Activated CD4-positive, alpha-beta T cell treated with anti-CD3 and anti-CD28 coated beads for 36 hours (primary cell): Measurements from ENCODE around the gene OGG1. TPM values are rescaled to one million over a fixed set of nuclear protein-coding genes. Genes with fewer than 3 reads are reported as not detected.

Experiments used
- ATAC-seq: fragments of 200-7000 bp; cut with Tn5 transposase; one replicate; pipeline ENCODE4 v1.10.0; 2021; ENCODE audit warnings: mild to moderate bottlenecking, moderate library complexity
- CTCF ChIA-PET: fragments of 350-600 bp; sonication (Branson Sonifier 250); formaldehyde crosslinking; loops from one replicate; lab custom pipeline; 2021; ENCODE audit warnings: antibody characterized with exemption; lab: Charles Lee
- POLR2A ChIA-PET: fragments of 350-600 bp; sonication (Branson Sonifier 250); formaldehyde crosslinking; loops from one replicate; lab custom pipeline; 2021; ENCODE audit warnings: antibody characterized with exemption, inconsistent platforms; lab: Charles Lee
- DNase-seq: peaks from one replicate; pipeline ENCODE4 v3.0.0-alpha.2; 2020
- H3K27ac Mint-ChIP-seq: one replicate; pipeline ENCODE4 v1.8.0; 2021; ENCODE audit warnings: mixed read lengths
- H3K27me3 Mint-ChIP-seq: one replicate; pipeline ENCODE4 v1.8.0; 2021; ENCODE audit warnings: mixed read lengths
- H3K36me3 Mint-ChIP-seq: one replicate; pipeline ENCODE4 v1.8.0; 2021; ENCODE audit warnings: low read depth, mixed read lengths
- H3K4me1 Mint-ChIP-seq: one replicate; pipeline ENCODE4 v1.8.0; 2021; ENCODE audit warnings: mixed read lengths
- H3K4me3 Mint-ChIP-seq: one replicate; pipeline ENCODE4 v1.8.0; 2021; ENCODE audit warnings: mild to moderate bottlenecking, moderate library complexity, mixed read lengths
- H3K9me3 Mint-ChIP-seq: one replicate; pipeline ENCODE4 v1.8.0; 2021; ENCODE audit warnings: low read depth, mixed read lengths
- intact Hi-C, 2 experiments: fragments of 100-400 bp; cut with DNase I in 1 of 2; cut with micrococcal nuclease in 1 of 2; formaldehyde crosslinking; loops; one replicate each; pipeline versions ENCODE4 v1.14.2 to v1.15.1; 2022 to 2024; cut with DNase I, micrococcal nuclease
- total RNA-seq, 2 experiments: library from RNA; stranded (reverse); gene quantifications; one replicate each; pipeline ENCODE4 v1.2.3, GENCODE V29; 2021

OGG1 gene
- total RNA-seq, 2 experiments from 2014 or later = 36.4 to 61.6 TPM

DNA sequence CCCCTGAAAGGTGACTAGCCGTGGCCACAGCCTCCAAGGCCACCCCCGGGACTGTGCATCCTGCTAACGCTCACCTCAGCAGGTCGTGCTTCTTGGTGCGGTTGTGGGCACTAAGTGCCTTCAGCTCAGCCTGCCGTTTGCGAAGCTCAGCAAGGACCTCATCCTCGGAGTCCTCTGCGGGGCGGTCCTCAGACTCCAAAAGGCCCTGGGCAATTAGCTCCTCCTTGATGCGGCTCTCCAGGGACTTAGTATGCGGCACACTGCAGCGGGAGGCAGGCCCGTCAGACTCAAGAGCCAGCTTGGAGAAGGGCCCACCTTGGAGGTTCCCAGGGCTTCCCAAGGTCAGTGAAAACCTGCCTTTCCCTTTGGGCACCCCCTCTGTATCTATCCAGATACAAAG is 34.2 kb downstream of the OGG1 start:
- ATAC-seq (no peak), DNase-seq (no peak)
- no peak overlapping the region for H3K4me3 Mint-ChIP-seq
- no peaks in the 10 kb centered on the region for H3K9me3 Mint-ChIP-seq
- POLR2A ChIA-PET = no interaction called here
- H3K27ac Mint-ChIP-seq = no peak overlapping the region
- H3K36me3 Mint-ChIP-seq = peaks cover 69% of the 10 kb centered on the region
- CTCF ChIA-PET = interaction anchor here (0.8 kb wide), 1 partner anchor 44 kb away, joined by 4 read pairs; no protein-coding TSS in a partner anchor
- no peaks in the 10 kb centered on the region for H3K27me3 Mint-ChIP-seq
- intact Hi-C loops = no loop called here
- H3K4me1 Mint-ChIP-seq = peaks cover 59% of the 10 kb centered on the region

- H3K4me3 Mint-ChIP-seq = no peak overlapping the region
- ATAC-seq (no peak), DNase-seq (no peak)
- ChIA-PET POLR2A (no interaction called here), CTCF (no interaction called here)
- peaks cover 71% of the 10 kb centered on the region for H3K36me3 Mint-ChIP-seq
- intact Hi-C loops = no loop called here
- H3K27ac Mint-ChIP-seq = no peak overlapping the region
- no peaks in the 10 kb centered on the region for H3K9me3 Mint-ChIP-seq
- peaks cover 59% of the 10 kb centered on the region for H3K4me1 Mint-ChIP-seq
- no peaks in the 10 kb centered on the region for H3K27me3 Mint-ChIP-seq
Measured at GRCh38 chr3:9784965-9785364, 35.2 kb downstream of the OGG1 start.

DNA sequence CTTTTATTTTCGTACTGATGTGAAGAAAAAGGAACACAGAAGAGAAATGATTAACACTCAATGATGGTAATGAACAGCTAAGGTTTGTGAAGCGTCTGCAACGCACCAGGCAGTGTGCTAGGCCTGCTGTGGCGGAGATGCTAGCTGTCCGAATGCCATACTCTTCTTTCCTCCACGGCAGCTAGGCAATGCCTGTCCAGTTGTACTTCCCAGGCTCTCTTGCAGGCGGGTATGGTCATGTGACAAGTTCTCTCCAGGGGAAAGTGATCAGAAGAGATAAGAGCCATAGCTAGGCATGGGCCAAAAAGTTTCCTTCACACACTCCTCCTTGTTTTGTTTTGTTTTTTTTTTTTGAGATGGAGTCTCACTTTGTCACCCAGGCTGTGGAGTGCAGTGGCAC is 35.9 kb downstream of the OGG1 start:
- Mint-ChIP-seq H3K27me3 (no peaks in the 10 kb centered on the region), H3K4me3 (no peak overlapping the region), H3K36me3 (peaks cover 73% of the 10 kb centered on the region), H3K4me1 (peaks cover 59% of the 10 kb centered on the region), H3K27ac (no peak overlapping the region), H3K9me3 (no peaks in the 10 kb centered on the region)
- ChIA-PET POLR2A (no interaction called here), CTCF (no interaction called here)
- ATAC-seq = no peak
- DNase-seq = no peak
- intact Hi-C loops = no loop called here

DNA sequence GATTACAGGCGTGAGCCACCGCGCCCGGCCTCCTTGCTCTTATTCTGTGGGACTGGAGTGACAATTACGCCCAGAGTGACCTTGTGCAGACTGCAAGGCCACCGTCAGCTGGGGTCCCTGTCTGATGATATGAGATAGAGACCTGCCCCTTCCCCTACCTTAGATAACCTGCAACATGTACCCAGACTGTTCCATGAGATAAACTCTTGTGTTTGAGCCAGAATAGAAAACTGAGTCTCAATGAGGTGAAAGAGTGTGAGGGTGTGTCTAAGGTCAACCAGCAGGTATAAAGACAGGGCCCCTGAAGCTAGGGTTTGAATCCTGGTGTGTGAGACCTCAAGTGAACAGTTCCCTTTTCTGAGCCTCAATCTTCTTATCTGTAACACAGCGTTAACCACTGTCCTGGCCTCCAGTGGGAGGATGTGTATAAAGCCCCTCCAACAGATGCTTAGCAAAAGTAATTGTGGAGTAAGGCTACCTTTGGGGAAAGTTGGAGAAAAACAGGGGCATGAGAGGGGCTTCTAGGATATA is 36.5 kb downstream of the OGG1 start:
- no peak for ATAC-seq
- H3K4me1 Mint-ChIP-seq = peaks cover 61% of the 10 kb centered on the region
- H3K36me3 Mint-ChIP-seq = peaks cover 75% of the 10 kb centered on the region
- peak overlapping the region; percentile 96 for H3K27ac Mint-ChIP-seq
- no peaks in the 10 kb centered on the region for H3K27me3 Mint-ChIP-seq
- ChIA-PET CTCF (no interaction called here), POLR2A (no interaction called here)
- intact Hi-C loops = no loop called here
- H3K9me3 Mint-ChIP-seq = no peaks in the 10 kb centered on the region
- DNase-seq = no peak
- H3K4me3 Mint-ChIP-seq = no peak overlapping the region

GRCh38 chr3:9786825-9787669 is 37.3 kb downstream of the OGG1 start:
- POLR2A ChIA-PET = interaction anchor here (0.8 to 1.0 kb wide), 2 partner anchors 9 to 18 kb away, joined by 4 read pairs; no protein-coding TSS in a partner anchor
- Mint-ChIP-seq H3K36me3 (peaks cover 75% of the 10 kb centered on the region), H3K4me3 (peak overlapping the region; percentile 41), H3K4me1 (peaks cover 63% of the 10 kb centered on the region), H3K9me3 (no peaks in the 10 kb centered on the region), H3K27ac (peak overlapping the region; percentile 96), H3K27me3 (no peaks in the 10 kb centered on the region)
- CTCF ChIA-PET = interaction anchor here (1.2 kb wide), 1 partner anchor 9 kb away, joined by 9 read pairs; no protein-coding TSS in a partner anchor
- ATAC-seq (peak; percentile 3), DNase-seq (peak; percentile 46)
- intact Hi-C loops = loop anchor here (1.0 kb wide), 1 partner anchor 9 kb away; no protein-coding TSS in a partner anchor

DNA sequence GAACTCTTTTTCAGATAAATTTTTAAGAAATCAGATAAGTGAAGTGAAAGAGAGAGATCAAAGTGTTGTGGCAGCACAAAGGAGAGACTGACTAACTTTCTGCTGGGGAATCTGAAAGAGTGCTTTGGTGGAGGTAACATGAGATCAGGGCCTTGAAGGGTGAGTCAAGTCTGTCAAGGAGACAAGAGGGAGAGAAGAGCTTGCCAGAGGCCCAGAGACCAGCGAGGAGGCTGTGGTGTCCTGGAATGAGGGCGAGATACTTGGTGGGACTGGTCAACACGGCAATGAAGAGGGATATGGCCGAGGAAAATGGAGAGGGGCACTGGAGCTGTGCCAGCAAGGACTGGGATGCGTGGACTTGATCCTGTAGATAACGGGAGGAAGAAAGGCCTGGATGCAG is 38.0 kb downstream of the OGG1 start:
- no peaks in the 10 kb centered on the region for H3K27me3 Mint-ChIP-seq
- ChIA-PET POLR2A (interaction anchor here (0.8 to 1.0 kb wide), 2 partner anchors 10 to 18 kb away, joined by 4 read pairs; no protein-coding TSS in a partner anchor), CTCF (interaction anchor here (1.2 kb wide), 1 partner anchor 10 kb away, joined by 9 read pairs; no protein-coding TSS in a partner anchor)
- ATAC-seq (peak; percentile 75), DNase-seq (peak; percentile 64)
- H3K36me3 Mint-ChIP-seq = peaks cover 70% of the 10 kb centered on the region
- no peaks in the 10 kb centered on the region for H3K9me3 Mint-ChIP-seq
- peak overlapping the region; percentile 96 for H3K27ac Mint-ChIP-seq
- peak overlapping the region; percentile 41 for H3K4me3 Mint-ChIP-seq
- intact Hi-C loops = loop anchor here (1.0 kb wide), 1 partner anchor 9 kb away; no protein-coding TSS in a partner anchor
- peaks cover 58% of the 10 kb centered on the region for H3K4me1 Mint-ChIP-seq

GRCh38 chr3:9791127-9791526 is 41.4 kb downstream of the OGG1 start:
- POLR2A ChIA-PET = interaction anchor here (1.0 kb wide), 2 partner anchors 13 kb away, joined by 3 to 4 read pairs; no protein-coding TSS in a partner anchor
- H3K4me1 Mint-ChIP-seq = peaks cover 75% of the 10 kb centered on the region

DNA sequence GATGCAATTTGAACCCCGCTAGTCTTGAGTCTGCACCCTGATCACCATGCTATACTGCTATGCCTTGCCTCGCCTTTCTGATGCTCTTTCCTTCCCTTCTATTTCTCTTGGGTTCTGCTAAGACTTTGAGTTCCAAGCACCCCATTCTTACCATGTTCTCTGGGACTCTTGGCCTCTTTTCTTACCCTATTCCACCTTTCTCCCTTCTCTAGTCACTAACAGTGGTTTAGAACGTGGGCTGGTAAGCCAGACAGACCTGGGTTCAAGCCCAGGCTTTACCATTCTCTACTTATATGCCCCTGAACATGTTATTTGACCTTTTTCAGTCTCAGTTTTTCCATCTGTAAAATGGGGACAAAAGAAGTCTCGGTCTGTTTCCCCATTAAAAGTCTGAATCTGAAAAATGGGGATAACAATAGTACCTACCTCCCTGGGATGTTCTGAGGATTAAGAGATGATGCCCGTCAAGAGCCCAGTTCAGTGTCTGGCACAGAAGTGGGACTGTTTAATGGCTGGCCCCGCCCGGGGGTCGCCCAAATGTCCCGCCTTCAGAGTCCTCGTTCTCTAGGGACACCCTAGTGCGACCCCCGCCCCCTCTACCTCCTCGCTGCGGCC is 42.1 kb downstream of the OGG1 start:
- ChIA-PET CTCF (interaction anchor here (1.2 to 2.2 kb wide), 6 partner anchors 10 to 65 kb away, joined by 5 to 11 read pairs (median 8); partner anchors contain the start of genes BRPF1 and CAMK1), POLR2A (interaction anchor here (1.0 to 1.5 kb wide), 7 partner anchors 9 to 395 kb away, joined by 3 to 13 read pairs (median 5); partner anchors contain the start of genes CAMK1 and OGG1)
- DNase-seq = no peak
- no peaks in the 10 kb centered on the region for H3K27me3 Mint-ChIP-seq
- peaks cover 67% of the 10 kb centered on the region for H3K36me3 Mint-ChIP-seq
- H3K4me3 Mint-ChIP-seq = peak overlapping the region; percentile 99
- peak overlapping the region; percentile 100 for H3K27ac Mint-ChIP-seq
- no peak for ATAC-seq
- no peaks in the 10 kb centered on the region for H3K9me3 Mint-ChIP-seq
- peaks cover 73% of the 10 kb centered on the region for H3K4me1 Mint-ChIP-seq
- intact Hi-C loops = loop anchor here (1.0 to 5.0 kb wide), 15 partner anchors 14 to 1850 kb away; partner anchors contain the start of genes BRPF1 (in 2 of the 2), JAGN1 (in 2 of the 2), SETD5 (in 2 of the 2) and CRELD1 (in 1 of the 2)

More at GRCh38 chr3:9791127-9791526, 41.4 kb downstream of the OGG1 start:
- no peak for ATAC-seq
- no peaks in the 10 kb centered on the region for H3K9me3 Mint-ChIP-seq
- intact Hi-C loops = loop anchor here (5.0 kb wide), 3 partner anchors 101 to 1851 kb away; partner anchors contain the start of genes JAGN1 (in 1 of the 2), SETD5 (in 1 of the 2) and VGLL4 (in 1 of the 2)
- CTCF ChIA-PET = interaction anchor here (0.6 to 2.2 kb wide), 6 partner anchors 11 to 64 kb away, joined by 4 to 11 read pairs (median 5); partner anchors contain the start of genes CAMK1 and OGG1
- H3K27ac Mint-ChIP-seq = peak overlapping the region; percentile 100
- H3K36me3 Mint-ChIP-seq = peaks cover 71% of the 10 kb centered on the region
- H3K27me3 Mint-ChIP-seq = no peaks in the 10 kb centered on the region
- peak overlapping the region; percentile 99 for H3K4me3 Mint-ChIP-seq
- DNase-seq = no peak

DNA sequence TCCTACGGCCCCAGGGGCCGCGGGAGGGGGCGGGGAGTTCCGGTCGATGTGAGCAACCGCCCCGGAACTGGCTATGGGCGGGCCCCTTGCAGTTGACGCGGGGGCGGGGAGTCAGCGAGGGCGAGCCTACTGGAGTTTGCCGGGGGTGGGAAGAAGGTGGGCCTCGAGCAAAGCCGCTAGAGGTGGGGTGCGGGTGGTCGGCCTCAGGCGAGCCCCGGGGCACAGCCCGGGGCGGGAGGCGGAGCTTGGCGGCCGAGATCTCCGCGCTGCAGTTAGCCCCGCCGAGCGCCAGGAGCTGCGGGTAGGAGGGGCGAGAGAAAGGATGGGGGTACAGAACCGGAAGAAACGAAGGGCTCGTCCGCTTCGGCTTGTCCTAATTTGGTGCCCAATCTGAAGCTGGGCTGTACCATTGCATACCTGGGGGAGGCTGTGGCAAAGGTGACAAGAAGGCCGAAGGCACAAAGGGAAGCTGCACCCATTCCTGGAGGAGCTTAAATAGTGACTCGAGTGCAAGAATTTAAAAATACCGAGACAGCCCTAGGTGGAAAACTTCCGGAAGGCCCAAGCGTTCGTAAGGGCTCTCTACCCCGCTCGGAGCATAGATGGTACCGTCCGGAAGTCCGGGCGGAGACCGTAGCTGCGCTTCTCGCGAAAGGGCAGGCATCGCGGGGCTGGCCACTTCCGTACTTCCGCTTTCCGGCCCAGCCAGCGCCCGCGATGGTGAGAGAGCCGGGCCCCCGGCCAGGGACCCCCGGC is 42.8 kb downstream of the OGG1 start, which contains the start of the genes ARPC4 and TADA3:
Gene ARPC4, plus strand, starts transcription at position 678 of the 756 bp plus-strand sequence. Its CDS starts 40 bp downstream, at position 718.
Gene TADA3, minus strand, starts transcription at position 69 of the 756 bp plus-strand sequence. CDS start 1,007 bp downstream, outside the sequence.
- Mint-ChIP-seq H3K9me3 (no peaks in the 10 kb centered on the region), H3K27me3 (no peaks in the 10 kb centered on the region), H3K27ac (peak within 1 kb of the TSS; percentile 100), H3K4me3 (peak within 1 kb of the TSS; percentile 99), H3K4me1 (peaks cover 73% of the 10 kb centered on the region), H3K36me3 (peaks cover 67% of the 10 kb centered on the region)
- ChIA-PET CTCF (interaction anchor here (0.6 to 2.0 kb wide), 11 partner anchors 11 to 439 kb away, joined by 3 to 11 read pairs (median 5); partner anchors contain the start of gene BRPF1), POLR2A (interaction anchor here (0.6 to 1.5 kb wide), 11 partner anchors 10 to 430 kb away, joined by 3 to 13 read pairs (median 5); partner anchors contain the start of genes CAMK1, EMC3, OGG1 and THUMPD3)
- DNase-seq = peak; percentile 95
- intact Hi-C loops = loop anchor here (1.0 to 5.0 kb wide), 21 partner anchors 14 to 1850 kb away; partner anchors contain the start of genes BRPF1 (in 2 of the 2), JAGN1 (in 2 of the 2), MTMR14 (in 2 of the 2) and SETD5 (in 2 of the 2)
- peak; percentile 79 for ATAC-seq
